Spleen (tissue), 7 donors: ENCODE data around the gene VWF.

Experiments
- CTCF ChIP-seq, 11 experiments: fragments of 200-600 bp in 7 of 11; fragments of 450-650 bp in 4 of 11; sonication (generic) in 4 of 11; IDR thresholded peaks in 8 of 11; conservative IDR thresholded peaks in 3 of 11; 1 replicate in 7 of 11; 2 replicates in 4 of 11; pipeline versions ENCODE4 v1.4.0 to v1.8.0; 2016 to 2021; ENCODE audit warnings: antibody characterized with exemption in 11 of 11, inconsistent platforms in 4 of 11, mild to moderate bottlenecking in 1 of 11
- POLR2A ChIP-seq, 3 donors: fragments of 450-650 bp; IDR thresholded peaks; one replicate each; pipeline ENCODE4 v1.5.1; 2017; ENCODE audit warnings: antibody characterized with exemption in 3 of 3, mild to moderate bottlenecking in 1 of 3
- donor health status: DM: no; HTN: no; CAD: no; lungs with moderate emphysema.
- donor health status: DM: no; HTN: no; CAD: no.
- donor health status: DM: no; HTN: no; CAD: no.

- TF ChIP-seq CTCF (IDR thresholded peaks at IDR 0.05 in 8 of 11, conservative IDR thresholded peaks at IDR 0.05 in 3 of 11) (no peak), POLR2A (IDR thresholded peaks at IDR 0.05) (no peak)
Measured at GRCh38 chr12:5987573-5987972, 136.9 kb downstream of the VWF start.
